NCI-H774 (cell line): Measurements from ENCODE around the gene GIN1.
"Not testable (repeated sequence)": the region's sequence is repeated elsewhere in the genome, so short reads cannot be mapped to it uniquely, and the experiment has no call there.

Source experiments
- DNase-seq: peaks from one replicate; lab custom pipeline; 2025; lab: John Stamatoyannopoulos, UW

The GIN1 gene

GRCh38 chr5:103109277-103109676 is 10.7 kb downstream of the GIN1 start:
- no peak for DNase-seq

DNA sequence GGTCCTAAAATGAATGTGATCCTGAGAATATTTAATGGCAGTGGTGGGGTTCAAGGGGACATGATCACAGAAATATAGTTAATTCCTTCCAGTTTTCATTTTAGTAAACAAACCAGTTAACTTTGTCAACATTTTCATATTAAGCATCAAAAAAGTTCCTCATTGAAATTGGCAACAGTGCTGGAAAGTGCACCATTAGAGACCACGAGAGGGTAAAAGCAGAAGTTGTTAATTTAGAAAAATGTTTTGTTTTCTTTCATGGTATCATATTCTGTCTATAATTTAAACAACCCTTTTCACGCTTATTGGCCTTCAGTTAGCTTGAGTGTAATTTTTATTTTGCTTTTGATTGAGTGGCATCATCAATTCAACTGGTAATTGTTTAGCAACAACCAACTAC is 11.9 kb downstream of the GIN1 start:
- DNase-seq = no peak

DNA sequence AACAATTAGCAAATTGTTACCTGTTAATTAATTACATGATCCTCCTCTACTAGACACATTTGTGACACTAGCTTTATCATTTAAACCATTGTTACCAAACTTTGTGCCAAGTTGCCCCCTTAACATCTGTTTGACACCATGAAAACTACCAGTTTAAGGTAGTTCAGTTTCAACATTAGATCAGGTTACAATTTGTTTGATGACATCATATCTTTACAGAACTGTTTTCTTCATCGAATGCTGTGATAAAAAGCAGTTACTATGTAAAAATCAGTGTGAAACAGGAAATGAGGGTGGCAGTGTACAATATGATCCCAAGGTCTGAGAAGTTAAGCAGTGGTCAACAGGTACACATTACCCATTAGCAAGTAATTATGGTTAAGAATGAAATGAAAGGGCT is 17.7 kb downstream of the GIN1 start:
- DNase-seq = no peak

DNA sequence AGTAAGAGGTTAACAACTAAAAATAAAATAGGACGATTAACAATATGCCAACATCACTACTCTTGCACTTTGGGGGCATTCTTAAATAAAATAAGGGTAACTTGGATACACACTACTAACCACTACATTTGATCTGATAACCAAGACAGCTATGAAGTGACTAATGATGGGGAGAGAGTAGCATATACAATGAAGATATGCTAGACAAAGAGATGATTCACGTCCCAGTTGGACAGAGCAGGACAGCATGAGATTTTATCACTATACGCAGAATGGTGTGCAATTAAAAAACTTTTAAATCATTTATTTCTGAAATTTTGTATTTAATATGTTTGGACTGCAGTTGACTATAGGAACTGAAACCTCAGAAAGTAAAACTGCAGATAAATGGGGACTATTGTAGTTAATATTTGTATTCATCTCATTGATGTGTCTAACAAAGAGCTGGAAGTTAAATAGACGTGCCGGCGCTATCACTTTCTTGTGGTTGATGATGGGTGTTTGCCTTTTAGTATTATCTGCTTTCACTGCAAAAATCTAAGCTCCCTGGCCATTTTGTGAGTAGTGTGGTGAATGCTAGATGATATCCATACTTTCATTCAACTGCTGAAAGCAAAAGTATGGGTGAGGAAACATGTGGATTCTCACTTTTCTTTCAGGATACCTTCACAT is 18.7 kb downstream of the GIN1 start:
- no peak for DNase-seq

DNA sequence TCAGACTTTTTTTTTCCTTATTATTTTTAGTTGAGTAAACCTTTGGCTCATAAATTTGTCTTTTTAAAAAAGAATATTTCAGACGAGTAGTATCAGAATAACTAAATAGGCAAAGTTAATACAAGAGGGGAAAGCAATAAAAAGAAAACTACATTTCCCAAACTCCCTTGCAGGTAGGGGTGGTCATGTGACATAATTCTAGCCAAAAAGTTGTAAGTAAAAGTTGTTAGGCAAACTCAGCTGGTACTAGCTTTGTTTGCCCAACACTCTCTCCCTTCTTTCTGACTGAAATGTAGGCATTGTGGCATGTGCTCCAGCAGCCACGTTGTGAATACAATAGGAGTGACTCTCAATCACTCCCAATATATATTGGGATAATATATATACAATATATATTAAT is 20.9 kb downstream of the GIN1 start:
- no peak for DNase-seq

GRCh38 chr5:103094737-103095136 is 25.2 kb downstream of the GIN1 start:
- no peak for DNase-seq

DNA sequence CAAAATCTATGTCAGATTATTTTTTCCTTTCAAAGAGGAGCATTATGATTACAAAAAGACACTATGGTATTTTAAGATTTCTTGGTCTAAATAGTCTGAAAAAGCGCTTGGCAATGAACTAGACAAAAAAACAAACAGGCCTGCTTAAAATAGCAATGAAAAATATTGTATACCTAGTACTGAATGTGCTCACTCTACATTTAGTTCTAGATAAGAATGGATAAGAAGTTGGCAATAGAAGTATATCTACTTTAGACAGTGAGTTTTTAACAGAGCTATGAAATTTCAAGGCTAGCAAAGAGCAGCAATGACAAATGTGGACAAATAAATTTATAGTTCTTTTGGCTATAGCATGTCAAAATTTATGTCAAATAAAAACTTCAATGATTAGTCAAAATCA is 26.2 kb downstream of the GIN1 start:
- DNase-seq = no peak

- no peak for DNase-seq
Measured at GRCh38 chr5:103092676-103093075, 27.3 kb downstream of the GIN1 start.

DNA sequence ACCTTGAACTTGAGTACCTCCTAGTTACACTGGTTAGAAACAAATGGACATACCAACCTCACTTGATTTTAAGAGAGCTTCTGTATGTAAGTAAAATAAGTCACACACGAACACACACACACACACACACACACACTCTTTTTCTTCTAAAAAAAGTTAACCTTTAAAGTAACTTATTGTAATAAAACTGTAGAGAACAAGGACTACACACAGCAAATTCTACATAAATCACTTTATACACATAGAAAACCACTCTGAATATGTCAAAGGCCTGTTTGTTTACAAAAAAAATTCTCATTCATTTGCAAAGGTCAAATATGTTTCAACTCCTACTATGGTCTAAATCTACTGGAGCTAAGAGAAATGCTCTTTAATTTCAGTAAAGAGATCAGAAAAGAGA is 29.1 kb downstream of the GIN1 start:
- no peak for DNase-seq

DNA sequence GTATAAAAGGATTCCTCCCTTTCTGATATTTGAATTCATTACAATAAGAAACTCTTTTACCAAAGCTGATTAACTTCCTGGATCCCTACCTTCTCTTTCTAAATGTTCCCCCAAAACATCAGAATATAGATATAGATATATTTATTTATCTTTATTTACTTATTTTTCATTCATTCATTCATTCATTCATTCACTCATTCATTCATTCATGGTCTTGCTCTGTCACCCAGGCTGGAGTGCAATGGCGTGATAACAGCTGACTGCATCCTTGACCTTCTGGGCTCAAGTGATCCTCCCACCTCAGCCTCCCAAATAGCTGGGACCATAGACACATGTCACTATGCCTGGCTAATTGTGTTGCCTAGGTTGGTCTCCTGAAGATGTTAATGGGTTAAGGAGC is 30.7 kb downstream of the GIN1 start:
- no peak for DNase-seq

GRCh38 chr5:103086547-103086946 is 33.4 kb downstream of the GIN1 start:
- DNase-seq = no peak

GRCh38 chr5:103079796-103080195 is 40.1 kb downstream of the GIN1 start:
- no peak for DNase-seq

DNA sequence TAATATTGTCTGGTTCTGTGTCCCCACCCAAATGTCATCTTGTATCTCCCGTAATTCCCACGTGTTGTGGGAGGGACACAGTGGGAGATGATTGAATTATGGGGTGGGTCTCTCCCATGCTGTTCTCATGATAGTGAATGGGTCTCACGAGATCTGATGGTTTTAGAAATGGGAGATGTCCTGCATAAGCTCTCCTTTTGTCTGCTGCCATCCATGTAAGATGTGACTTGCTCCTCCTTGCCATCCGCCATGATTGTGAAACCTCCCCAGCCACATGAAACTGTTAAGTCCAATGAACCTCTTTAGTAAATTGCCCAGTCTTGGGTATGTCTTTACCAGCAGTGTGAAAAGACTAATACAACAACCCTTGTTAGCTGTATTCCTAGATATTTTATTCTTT is 44.5 kb downstream of the GIN1 start:
- DNase-seq = no peak

DNA sequence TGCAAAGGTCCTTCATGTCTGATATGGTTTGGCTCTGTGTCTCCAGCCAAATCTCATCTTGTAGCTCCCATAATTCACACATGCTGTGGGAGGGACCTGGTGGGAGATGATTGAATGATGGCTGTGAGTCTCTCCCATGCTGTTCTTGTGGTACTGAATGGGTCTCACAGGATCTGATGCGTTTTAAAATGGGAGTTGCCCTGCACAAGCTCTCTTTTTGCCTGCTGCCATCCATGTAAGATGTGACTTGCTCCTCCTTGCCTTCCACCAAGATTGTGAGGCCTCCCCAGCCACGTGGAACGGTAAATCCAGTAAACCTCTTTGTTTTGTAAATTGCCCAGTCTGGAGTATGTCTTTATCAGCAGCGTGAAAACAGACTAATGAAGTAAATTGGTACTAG is 46.4 kb downstream of the GIN1 start:
- DNase-seq = not testable (repeated sequence)

- no peak for DNase-seq
Measured at GRCh38 chr5:103066326-103066725, 53.6 kb downstream of the GIN1 start.

DNA sequence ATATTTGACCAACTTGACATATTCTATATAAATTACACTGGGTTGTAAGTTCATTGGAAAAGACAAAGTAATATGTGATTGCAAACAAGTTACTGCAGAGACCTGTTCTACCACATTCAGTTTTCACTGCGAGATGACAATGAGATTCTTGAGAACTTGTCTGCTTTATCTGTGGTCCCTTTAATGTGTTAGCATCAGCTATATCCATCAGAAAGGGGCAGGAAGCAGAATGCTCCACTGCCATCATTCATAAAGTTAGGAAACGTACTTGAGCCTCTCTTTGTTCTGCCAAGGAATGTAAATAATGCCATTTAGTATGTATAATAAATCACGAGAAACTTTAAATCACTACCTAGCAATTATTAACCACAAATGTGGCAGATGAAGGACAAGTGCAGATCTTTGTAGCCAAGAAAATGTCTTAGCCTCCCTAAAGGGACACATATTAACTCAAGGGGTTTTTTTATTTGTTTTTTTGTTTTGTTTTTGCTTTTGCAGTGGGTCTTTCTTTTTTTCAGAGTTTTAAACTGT is 59.4 kb downstream of the GIN1 start:
- no peak for DNase-seq

- DNase-seq = no peak
Measured at GRCh38 chr5:103059525-103059924, 60.4 kb downstream of the GIN1 start.

- DNase-seq = no peak
Measured at GRCh38 chr5:103057208-103058130, 62.5 kb downstream of the GIN1 start.

- DNase-seq = not testable (repeated sequence)
Measured at GRCh38 chr5:103046706-103047105, 73.2 kb downstream of the GIN1 start.

DNA sequence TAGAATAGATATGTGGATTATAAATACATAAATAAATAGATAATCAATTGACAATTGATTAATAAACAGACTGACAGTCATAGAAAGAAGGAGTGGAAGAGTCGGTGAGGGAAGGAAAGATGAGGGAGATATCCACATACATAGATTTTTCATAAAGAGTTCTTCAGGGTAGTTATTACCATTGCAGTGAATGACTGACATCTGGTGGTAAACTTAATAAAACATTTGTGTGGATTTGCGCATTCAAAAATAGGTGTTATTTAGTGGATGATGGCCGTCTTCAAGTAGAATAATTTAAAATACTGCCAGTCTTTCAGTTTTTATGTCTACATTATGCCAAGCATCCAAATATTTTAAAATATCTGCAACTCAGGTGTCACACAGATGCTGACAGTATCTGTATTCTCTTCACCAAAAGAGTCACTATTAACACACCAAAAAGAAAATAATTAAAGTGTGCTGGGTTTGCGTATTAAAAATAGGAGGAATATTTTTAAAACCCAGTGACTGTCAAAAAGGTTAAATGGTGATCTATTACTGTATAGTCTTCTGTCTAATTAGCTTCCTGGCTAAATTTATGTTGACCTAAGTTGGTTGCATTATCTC is 78.8 kb downstream of the GIN1 start:
- DNase-seq = peak; percentile 59

GRCh38 chr5:103037673-103038455 is 82.1 kb downstream of the GIN1 start:
- DNase-seq = no peak

- DNase-seq = no peak
Measured at GRCh38 chr5:103036601-103037000, 83.3 kb downstream of the GIN1 start.
